Transverse colon (tissue), 3 donors: ENCODE measurements around the gene OR13C8.

Source experiments
- EP300 ChIP-seq: sonication (generic); formaldehyde crosslinking; IDR thresholded peaks from one replicate; pipeline ENCODE4 v1.6.1; 2017; ENCODE audit warnings: antibody characterized with exemption, low read depth
- TF ChIP-seq, protein P1 (sequence below), 5 experiments: fragments of 200-600 bp in 3 of 5; fragments of 450-650 bp in 2 of 5; sonication (generic) in 3 of 5; IDR thresholded peaks; 1 replicate in 2 of 5; 2 replicates in 3 of 5; pipeline ENCODE4 v1.5.1; 2016 to 2017; ENCODE audit warnings: antibody characterized with exemption in 5 of 5, inconsistent platforms in 3 of 5, mild to moderate bottlenecking in 2 of 5, moderate library complexity in 1 of 5

DNA sequence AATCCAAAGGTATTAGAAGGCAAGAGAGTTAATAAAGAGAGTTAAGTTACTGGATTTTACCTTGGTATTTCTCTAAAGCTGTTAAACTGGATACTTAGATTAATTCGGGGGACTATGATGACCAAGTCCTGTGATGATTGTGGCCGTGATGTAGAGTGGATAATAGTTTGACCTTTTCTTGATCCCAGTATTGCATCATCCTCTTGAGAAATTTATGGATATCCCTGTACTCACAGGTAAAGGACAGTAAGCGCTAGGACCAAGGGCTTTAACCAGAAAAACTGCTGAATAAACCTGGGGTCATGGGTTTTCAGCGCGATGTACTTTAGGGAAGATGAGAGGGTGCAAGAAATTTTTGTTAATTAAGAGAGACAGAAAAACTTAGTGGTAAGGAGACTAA is 8.3 kb downstream of the OR13C8 start:
- TF ChIP-seq, protein P1, sequence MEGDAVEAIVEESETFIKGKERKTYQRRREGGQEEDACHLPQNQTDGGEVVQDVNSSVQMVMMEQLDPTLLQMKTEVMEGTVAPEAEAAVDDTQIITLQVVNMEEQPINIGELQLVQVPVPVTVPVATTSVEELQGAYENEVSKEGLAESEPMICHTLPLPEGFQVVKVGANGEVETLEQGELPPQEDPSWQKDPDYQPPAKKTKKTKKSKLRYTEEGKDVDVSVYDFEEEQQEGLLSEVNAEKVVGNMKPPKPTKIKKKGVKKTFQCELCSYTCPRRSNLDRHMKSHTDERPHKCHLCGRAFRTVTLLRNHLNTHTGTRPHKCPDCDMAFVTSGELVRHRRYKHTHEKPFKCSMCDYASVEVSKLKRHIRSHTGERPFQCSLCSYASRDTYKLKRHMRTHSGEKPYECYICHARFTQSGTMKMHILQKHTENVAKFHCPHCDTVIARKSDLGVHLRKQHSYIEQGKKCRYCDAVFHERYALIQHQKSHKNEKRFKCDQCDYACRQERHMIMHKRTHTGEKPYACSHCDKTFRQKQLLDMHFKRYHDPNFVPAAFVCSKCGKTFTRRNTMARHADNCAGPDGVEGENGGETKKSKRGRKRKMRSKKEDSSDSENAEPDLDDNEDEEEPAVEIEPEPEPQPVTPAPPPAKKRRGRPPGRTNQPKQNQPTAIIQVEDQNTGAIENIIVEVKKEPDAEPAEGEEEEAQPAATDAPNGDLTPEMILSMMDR (IDR thresholded peaks at IDR 0.05): no peak
- no peak for TF ChIP-seq EP300
